LNCaP clone FGC (cell line): Measurements from ENCODE around the gene FPR3.
A peak's percentile ranks its signal among the peaks of the same experiment; 100 is the strongest.

Source experiments
- DNase-seq: peaks from one replicate; pipeline ENCODE4 v3.0.0-alpha.2; 2011; ENCODE audit warnings: low read depth
- H3K4me3 ChIP-seq: 2 replicates; pipeline ENCODE4 v1.5.1; 2011; ENCODE audit warnings: mild to moderate bottlenecking, low read depth, low read length, control low read depth
- TF ChIP-seq, protein P1 (sequence below): IDR thresholded peaks from 2 replicates; pipeline ENCODE4 v1.5.1; 2012; ENCODE audit warnings: mild to moderate bottlenecking; ENCODE audit not compliant: control insufficient read depth, insufficient read depth; ENCODE audit errors: extremely low read depth

FPR3 gene

DNA sequence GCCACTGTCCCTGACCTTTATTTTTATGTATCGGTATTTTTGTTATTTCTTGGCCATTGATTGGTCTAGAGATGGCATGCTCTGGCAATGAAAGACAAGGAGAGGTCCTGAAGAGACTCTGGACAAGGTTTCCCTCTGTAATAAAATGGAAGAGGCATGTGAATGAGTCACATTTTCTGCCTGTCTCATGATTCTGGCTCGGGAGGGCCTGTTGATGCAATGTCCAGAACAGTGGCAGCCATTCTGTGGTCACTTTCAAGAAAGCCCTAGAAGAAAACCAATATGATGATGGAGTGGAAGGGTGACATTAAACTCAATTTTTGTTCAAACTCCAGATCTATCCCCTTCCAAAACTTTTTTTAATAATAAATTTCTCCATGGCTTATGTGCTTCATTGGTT, 2.0 kb upstream of the FPR3 start:
- DNase-seq: no peak
- TF ChIP-seq, protein P1, sequence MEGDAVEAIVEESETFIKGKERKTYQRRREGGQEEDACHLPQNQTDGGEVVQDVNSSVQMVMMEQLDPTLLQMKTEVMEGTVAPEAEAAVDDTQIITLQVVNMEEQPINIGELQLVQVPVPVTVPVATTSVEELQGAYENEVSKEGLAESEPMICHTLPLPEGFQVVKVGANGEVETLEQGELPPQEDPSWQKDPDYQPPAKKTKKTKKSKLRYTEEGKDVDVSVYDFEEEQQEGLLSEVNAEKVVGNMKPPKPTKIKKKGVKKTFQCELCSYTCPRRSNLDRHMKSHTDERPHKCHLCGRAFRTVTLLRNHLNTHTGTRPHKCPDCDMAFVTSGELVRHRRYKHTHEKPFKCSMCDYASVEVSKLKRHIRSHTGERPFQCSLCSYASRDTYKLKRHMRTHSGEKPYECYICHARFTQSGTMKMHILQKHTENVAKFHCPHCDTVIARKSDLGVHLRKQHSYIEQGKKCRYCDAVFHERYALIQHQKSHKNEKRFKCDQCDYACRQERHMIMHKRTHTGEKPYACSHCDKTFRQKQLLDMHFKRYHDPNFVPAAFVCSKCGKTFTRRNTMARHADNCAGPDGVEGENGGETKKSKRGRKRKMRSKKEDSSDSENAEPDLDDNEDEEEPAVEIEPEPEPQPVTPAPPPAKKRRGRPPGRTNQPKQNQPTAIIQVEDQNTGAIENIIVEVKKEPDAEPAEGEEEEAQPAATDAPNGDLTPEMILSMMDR: no peak
- no peak overlapping the region for H3K4me3 ChIP-seq

- TF ChIP-seq, protein P1: no peak
- no peak for DNase-seq
Observed at GRCh38 chr19:51793994-51794393, 963 bp upstream of the FPR3 start.

DNA sequence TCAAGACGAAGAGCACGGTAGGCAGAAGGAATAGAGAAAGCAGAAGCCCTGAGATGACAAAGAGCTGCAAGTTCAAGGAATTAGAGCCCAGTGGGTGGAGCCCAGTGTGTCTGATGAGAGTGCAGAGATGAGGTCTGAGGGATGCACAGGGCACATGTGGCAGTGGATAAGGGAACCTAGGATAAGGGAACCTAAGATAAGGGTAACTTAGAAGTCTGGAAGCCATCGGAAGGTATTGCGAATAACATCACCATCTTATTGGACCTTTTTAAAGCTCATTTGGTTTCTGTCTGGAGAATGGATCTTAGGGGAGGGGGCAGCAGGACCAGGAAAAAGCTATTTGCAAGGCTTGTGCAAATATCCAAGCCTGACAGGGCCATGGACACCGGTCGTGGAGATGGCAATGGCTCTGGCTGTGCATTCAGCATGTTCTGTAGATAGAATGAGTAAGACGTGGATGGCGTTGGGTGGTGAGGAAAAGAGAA, 1.3 kb downstream of the FPR3 start:
- TF ChIP-seq, protein P1: no peak
- DNase-seq: no peak
- H3K4me3 ChIP-seq: no peak overlapping the region

More at GRCh38 chr19:51793994-51794393, 963 bp upstream of the FPR3 start:
- H3K4me3 ChIP-seq: no peak overlapping the region

- no peak for DNase-seq
- H3K4me3 ChIP-seq: no peak overlapping the region
- TF ChIP-seq, protein P1: no peak
Observed at GRCh38 chr19:51797480-51797879, 2.5 kb downstream of the FPR3 start.

GRCh38 chr19:51798062-51798461, 3.1 kb downstream of the FPR3 start:
- H3K4me3 ChIP-seq: no peak overlapping the region
- TF ChIP-seq, protein P1: no peak
- DNase-seq: no peak

GRCh38 chr19:51799034-51799773, 4.2 kb downstream of the FPR3 start:
- no peak overlapping the region for H3K4me3 ChIP-seq
- TF ChIP-seq, protein P1: peak; percentile 24; the same call in 1 of the 2 replicates
- DNase-seq: peak; percentile 91
